ENCODE measurements around the gene RAB23.

DNA sequence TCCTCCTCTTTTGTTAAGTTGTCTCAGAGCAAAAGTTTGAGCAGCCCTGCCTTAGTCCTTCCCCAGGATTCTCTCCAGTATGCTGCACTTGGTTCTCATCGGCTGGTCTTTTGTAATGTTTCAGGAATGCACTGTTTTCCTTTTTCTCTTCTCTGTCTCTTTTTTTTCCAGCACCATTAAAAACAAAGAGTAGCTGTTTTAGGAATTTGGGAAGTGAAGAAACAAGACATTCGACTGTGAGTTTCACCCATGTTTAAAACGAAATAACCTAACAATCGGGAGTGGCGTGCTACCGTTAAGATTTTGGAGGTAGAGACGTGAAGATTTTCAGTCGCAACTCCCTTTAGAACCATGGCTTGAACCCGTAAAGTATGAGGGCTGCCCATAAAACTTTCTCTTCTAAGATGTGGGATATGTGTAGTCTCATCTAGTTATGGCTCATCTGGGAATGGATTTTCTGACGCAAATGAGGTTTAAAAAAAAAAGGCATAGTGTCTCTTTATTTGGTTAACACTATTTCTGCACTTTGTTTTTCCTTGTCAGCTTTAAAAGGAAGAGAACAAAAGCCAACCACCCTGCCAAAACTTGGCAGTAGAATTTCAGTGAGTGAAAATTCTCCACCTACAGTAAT, 35.9 kb upstream of the RAB23 start:
- TF ChIP-seq, protein P1, sequence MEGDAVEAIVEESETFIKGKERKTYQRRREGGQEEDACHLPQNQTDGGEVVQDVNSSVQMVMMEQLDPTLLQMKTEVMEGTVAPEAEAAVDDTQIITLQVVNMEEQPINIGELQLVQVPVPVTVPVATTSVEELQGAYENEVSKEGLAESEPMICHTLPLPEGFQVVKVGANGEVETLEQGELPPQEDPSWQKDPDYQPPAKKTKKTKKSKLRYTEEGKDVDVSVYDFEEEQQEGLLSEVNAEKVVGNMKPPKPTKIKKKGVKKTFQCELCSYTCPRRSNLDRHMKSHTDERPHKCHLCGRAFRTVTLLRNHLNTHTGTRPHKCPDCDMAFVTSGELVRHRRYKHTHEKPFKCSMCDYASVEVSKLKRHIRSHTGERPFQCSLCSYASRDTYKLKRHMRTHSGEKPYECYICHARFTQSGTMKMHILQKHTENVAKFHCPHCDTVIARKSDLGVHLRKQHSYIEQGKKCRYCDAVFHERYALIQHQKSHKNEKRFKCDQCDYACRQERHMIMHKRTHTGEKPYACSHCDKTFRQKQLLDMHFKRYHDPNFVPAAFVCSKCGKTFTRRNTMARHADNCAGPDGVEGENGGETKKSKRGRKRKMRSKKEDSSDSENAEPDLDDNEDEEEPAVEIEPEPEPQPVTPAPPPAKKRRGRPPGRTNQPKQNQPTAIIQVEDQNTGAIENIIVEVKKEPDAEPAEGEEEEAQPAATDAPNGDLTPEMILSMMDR (IDR thresholded peaks at IDR 0.05) = no peak
- peak; percentile 52 to 91 for TF ChIP-seq POLR2AphosphoS5 (IDR thresholded peaks at IDR 0.05)
- no peak for TF ChIP-seq POLR2A (IDR thresholded peaks at IDR 0.05; ENCODE audit: low read depth)
